GM20000 (cell line): ENCODE data around the gene CATSPER1.

Experiments used
- DNase-seq: peaks from one replicate; pipeline ENCODE4 v3.0.0; 2012; ENCODE audit warnings: low spot score
- CTCF ChIP-seq: IDR thresholded peaks from 2 replicates; pipeline ENCODE4 v1.5.1; 2012; ENCODE audit warnings: mild to moderate bottlenecking, control low read depth; ENCODE audit errors: extremely low read depth, missing control alignments

Gene CATSPER1

GRCh38 chr11:65981101-65981740, 45.1 kb downstream of the CATSPER1 start:
- TF ChIP-seq CTCF: no peak
- no peak for DNase-seq

- no peak for TF ChIP-seq CTCF
- DNase-seq: no peak
Measured at GRCh38 chr11:65979261-65979759, 47.0 kb downstream of the CATSPER1 start.

- DNase-seq: no peak
- TF ChIP-seq CTCF: no peak
Measured at GRCh38 chr11:65978391-65979238, 47.7 kb downstream of the CATSPER1 start.

GRCh38 chr11:65977621-65978390, 48.5 kb downstream of the CATSPER1 start:
- no peak for TF ChIP-seq CTCF
- no peak for DNase-seq

DNA sequence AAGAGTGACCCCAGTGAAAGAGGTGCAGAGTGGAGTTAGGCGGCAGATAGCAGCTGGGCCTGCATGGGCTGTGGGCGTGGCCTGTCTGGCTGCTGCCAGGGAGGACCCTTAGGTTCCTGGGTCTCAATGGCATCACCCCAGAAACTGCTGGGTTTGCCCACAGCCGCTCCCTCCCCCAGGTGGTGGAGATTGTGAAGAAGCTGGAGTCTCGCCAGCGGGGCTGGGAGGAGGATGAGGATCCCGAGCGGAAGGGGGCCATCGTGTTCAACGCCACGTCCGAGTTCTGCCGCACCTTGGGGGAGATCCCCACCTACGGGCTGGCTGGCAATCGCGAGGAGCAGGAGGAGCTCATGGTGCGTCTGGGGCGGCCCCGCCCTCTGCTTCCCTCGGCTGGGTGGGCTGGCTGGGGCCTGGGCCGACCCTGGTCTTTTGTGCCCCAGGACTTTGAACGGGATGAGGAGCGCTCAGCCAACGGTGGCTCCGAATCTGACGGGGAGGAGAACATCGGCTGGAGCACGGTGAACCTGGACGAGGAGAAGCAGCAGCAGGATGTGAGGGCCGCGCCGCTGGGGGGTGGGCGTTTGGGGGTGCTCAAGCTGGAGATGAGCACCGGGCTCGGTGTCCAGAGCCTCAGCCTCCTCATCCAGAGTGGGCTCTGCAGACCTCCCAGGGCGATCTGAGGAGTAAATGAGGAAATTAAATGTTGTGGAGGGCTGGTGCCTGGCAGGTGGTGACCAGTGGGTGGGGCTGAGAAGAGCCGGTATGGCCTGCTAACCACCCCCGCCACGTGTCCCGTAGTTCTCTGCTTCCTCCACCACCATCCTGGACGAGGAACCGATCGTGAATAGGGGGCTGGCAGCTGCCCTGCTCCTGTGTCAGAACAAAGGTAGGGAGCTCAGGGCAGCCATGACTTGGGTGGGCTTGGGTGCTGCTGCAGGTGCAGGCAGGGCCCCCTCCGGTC, 49.8 kb downstream of the CATSPER1 start:
- no peak for TF ChIP-seq CTCF
- no peak for DNase-seq

- DNase-seq: no peak
- no peak for TF ChIP-seq CTCF
Measured at GRCh38 chr11:65975771-65976170, 50.5 kb downstream of the CATSPER1 start.
